GM19240 (cell line): ENCODE results near the gene DFFA.
"Not testable (repeated sequence)": the region's sequence is repeated elsewhere in the genome, so short reads cannot be mapped to it uniquely, and the experiment has no call there.

Experiments used
- DNase-seq: peaks from one replicate; pipeline ENCODE4 v3.0.0; 2011; ENCODE audit warnings: low spot score; ENCODE audit not compliant: insufficient read length

DFFA gene

DNA sequence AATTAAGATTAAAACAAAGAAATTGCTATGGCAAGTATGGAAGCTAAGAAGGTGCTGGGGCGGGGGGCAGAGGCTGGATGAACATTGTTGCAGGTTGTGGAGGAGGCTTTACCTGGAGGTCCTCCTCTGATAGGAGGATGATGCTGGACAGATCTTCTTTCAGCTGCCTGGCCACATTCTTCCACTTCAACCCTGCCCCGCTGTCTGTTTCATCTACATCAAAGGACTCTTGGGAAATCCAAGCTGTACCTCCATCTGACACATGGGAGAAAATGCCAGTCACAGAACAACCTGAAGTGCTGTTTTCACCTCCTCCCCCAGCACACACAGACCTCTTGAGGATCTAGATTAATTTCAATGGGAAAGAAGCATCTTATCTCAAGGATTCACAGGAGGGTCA is 5.3 kb downstream of the DFFA start:
- DNase-seq: no peak

DNA sequence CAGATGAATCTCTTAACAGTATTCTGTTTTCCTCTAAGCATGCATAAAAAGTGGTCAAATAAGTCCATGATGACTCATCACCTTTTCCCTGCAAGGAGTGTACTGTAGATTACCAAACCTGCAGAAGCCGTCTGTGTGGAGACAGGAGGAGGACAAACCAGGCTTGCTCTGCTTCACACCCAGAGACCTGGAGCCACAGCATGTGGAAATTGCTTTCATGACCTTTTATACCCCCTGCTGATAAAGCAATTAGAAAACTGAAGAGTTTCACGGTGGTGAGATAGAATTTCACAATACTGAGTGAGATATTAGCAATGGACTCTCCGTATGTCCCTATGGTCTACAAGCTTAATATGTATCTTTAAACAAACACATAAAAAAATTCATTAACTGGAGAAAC is 13.1 kb downstream of the DFFA start:
- no peak for DNase-seq

DNA sequence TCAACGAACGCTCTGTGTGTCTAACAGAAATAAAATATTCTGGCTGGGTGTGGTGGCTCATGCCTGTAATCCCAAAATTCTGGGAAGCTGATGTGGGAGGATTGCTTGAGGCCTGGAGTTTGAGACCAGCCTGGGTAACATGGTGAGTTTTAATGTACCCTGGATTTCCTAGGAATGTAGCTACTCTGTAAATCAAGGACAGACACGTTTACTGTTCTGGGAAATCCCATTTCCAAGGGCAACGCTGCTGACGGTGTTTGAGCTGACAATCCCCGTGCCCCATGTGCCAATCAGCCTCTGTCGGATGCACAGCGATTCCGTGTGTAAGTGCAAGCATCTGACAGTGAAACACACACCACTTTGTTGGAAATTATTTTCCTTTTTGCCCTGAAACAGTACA is 14.5 kb downstream of the DFFA start:
- no peak for DNase-seq

DNA sequence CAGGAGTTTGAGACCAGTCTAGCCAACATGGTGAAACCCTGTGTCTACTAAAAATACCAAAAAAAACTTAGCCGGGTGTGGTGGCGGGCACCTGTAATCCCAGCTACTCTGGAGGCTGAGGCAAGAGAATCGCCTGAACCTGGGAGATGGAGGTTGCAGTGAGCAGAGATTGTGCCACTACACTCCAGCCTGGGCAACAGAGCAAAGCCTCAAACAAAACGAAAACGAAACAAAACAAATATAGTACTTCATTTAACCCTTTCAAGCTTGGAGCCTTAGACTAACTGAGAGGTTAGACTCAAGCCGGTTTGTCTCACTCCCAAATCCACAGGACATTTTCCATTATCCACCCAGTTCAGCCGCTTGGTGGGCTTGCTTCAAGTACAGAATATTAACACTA is 14.9 kb downstream of the DFFA start:
- not testable (repeated sequence) for DNase-seq

DNA sequence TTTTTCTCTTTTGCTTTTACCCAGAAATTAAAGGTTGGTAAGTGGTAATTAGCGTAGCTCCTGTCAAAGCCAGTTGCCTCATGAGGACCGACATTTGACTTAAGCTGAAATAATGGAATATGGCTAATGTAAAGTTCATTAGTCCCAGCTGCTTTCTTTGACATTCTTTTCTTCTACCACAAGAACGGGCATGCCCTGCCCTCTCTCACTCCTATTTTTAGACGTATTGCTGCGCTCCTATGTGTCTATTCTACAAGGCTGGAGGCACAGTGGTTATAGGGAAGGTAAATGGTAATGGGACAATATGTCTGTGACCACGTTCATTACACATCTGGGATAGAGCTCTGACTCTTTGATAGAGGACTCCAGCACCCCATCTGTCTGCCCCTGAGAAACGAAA is 15.7 kb downstream of the DFFA start:
- no peak for DNase-seq

DNA sequence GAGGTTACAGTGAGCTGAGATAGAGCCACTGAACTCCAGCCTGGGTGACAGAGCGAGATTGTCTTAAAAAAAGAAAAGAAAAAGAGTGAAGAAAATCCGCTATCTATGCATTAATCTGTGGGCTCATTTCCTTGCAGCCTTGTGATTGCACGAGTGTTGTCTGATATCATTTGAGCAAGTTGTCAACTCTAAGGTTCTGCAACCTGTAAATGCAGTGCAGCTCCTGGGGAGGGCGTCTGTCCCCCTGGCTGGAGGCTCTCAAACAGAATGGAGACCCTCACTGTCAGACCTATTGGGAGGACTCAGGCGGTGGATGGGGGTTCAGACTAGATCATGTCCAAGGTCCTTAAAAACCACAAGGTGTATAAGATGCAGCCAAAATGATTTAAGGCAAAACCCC is 16.3 kb downstream of the DFFA start:
- no peak for DNase-seq

DNA sequence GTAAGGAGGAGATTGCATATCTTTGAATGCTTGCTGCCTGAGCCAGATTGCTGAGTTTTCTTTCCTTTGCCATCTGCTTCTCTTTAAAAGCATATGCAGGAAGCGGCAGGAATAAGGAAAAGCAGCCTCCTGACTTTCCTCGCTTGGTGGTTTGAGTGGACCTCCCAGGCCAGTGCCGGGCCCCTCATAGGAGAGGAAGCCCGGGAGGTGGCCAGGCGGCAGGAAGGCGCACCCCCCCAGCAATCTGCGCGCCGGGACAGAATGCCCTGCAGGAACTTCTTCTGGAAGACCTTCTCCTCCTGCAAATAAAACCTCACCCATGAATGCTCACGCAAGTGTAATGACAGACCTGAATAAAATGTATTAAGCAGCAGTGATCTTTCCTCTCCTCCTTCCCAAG is 21.0 kb downstream of the DFFA start:
- no peak for DNase-seq

DNA sequence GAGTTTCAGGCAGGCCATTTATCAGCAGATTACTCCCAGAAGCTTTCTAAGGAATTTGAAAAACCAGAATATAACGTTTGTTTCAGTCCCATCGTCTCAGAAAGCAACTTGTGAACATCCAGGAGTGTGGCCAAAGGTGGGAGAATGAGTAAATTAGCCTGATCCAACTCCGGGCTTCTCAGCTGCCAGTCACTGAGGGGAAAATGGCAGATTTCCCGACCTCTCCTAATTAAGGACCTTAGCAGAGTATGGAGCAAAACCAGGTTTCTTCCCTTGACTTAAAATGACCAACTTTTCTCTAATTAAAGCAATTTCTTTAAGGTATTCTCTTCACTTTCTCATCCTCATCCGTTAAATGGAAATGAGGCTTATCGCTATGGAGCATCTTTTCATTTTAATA is 21.5 kb downstream of the DFFA start:
- DNase-seq: no peak

DNA sequence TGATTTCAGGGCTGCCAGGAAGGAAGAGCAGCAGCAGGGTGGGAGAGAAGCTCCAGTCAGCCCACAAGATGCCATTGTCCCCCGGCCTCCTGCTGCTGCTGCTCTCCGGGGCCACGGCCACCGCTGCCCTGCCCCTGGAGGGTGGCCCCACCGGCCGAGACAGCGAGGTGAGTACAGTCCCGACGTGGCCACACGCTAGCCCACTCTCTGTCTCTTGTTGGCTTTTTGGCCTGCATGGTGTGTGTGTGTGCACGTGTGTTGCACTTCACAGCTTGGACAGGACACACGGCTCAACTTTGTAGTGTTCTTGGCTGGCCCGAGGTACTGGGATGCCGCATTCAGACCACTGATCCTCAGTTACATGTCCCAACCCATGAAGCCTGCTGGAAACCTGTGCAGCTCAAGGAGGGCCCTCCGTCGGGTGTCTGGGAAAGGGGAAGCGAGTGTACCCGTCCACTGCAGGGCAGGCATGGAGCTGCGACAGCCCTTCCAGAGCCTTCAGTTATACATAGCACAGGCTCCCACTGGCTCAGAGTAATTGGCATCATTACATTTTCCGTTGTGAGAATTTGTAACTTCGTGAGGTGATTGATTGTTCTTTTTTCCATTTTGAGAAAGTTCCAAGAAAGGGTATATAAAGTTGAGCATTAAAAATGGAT is 22.0 kb downstream of the DFFA start:
- DNase-seq: no peak

DNA sequence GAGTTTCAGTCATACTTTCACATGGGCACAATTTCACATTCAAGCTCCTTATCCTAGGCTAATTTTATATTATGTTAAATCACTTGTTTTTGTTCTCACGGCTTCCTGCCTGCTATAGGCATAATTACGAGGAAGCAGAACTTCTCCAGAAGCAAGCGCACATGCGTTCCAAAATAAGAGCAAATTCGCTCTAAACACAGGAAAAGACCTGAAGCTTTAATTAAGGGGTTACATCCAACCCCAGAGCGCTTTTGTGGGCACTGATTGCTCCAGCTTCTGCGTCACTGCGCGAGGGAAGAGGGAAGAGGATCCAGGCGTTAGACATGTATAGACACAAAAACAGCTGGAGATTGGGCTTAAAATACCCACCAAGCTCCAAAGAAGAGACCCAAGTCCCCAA is 22.6 kb downstream of the DFFA start, which contains the start of gene CORT:
TSS of gene CORT (plus strand) at position 281 of the 400 bp plus-strand sequence. CDS start 193 bp downstream, outside the sequence.
- DNase-seq: no peak

DNA sequence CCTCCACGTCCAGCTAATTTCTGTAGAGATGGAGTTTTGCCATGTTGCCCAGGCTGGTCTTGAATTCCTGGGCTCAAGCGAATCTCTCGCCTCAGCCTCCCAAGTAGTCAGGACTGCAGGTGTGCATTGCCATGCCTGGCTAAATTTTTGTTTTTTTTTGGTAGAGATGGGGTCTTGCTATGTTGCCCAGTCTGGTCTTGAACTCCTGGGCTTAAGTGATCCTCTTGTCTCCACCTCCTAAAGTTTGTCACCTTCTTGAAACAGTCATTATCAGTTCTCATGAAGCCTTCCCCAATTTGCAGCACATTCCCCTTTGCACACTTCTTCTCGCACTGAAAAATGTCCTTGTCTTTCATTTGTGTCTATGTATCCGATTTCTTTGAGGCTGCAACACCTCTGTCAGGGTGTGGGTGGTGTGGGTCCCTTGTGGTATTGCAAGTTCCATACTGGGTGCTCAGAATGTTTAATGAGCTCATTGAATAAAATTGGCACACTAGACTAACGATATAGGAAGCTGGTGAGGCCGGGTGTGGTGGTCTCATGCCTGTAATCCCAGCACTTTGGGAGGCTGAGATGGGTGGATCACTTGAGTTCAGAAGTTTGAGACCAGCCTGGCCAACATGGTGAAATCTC is 25.4 kb downstream of the DFFA start:
- DNase-seq: no peak

DNA sequence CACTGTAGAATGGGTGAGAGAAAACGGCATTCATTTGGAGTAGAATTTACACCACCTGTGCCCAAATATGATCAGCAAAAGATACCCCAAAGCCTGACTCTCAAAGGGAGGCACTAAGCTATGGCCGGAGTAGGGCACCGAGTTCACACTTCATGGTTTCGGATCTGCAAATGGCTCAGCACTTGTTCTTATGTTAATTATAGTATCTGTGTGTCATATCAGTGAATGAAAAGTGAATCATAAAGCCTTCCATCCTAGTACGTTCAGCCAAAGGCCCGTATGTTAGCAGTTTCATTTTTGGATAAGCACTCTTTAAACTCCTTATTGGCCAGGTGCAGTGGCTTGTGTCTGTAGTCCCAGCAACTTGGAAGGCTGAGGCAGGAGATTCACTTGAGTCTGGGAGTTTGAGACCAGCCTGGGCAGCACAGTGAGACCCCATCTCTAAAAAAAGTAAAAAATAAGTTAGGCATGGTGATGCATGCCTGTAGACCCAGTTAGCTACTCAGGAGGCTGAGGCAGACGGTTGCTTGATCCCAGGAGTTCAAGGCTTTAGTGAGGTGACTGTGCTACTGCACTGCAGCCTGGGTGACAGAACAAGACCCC is 27.4 kb downstream of the DFFA start:
- no peak for DNase-seq

DNA sequence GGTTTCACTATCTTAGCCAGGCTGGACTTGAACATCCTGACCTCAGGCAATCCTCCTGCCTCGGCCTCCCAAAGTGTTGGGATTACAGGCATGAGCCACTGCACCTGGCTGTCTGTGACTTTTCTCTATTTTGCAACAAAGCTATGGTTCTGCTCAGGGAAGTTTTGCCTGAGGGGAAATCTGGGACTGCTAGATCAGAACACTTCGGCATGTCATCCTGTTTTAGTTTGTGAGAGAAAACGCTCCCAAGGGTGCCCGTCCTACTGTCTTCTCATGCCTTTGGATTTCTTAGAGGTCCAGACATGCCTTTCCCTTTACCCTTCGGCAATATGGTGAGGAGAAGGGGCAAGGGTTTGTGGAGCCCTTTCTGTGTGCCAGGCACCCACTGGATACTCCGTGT is 28.1 kb downstream of the DFFA start:
- DNase-seq: no peak

DNA sequence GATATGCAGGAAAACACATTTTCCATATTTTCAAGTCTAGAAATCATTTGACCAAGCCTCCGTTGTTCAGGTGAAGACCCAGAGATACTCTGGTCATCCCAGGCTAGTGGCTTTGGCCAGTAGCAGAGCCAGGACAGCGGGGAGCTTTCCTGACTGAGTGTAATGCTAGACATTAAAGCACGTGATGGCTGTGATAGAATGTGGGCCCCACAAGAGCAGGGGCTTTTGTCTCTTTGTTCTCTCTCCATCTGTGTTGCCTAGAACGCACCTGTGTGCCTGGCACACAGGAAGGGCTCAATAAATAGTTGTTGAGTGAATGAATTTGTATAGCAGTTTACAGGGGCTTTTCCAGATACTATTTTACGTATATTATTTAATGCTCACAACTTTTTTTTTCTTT is 31.5 kb downstream of the DFFA start:
- no peak for DNase-seq

DNA sequence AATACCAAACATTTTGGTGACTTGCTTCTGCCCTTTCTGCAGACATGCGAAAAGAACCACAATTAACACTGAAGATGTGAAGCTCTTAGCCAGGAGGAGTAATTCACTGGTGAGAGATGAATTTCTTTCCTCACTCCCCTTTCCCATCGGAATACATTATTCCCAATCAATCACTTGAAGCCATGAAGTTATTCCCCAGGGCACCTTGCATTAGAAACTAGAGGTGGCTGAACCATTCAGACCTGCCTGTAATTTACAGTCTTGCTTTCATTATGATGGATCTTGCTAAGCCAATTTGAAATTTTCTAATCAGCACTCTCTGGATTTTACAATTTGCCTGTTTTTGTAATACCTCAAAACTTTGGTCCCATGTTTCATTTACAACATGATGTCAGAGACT is 32.0 kb downstream of the DFFA start:
- DNase-seq: no peak

DNA sequence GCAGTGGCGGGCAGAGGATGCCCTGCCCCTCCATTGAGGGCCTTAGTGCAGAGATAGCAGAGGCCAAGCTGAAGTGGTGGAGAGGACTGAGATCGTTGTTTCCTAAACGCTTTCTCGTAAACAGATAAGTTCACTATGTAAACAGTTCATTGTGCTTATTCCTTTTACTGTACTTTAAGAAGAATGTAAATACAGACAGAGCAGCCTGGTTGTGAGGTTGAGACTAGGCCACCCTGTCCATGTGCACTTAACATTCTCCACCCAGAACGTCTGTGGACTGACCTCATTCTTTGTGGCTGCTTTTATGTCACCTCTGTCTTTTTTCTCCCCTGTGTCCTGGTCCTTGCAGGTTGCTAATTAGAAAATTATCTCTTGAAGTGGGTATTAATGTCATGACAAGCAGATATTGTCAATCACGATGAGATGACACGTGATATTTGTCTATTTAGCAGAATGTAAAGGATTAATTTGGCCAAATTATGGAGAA is 33.6 kb downstream of the DFFA start:
- DNase-seq: no peak

DNA sequence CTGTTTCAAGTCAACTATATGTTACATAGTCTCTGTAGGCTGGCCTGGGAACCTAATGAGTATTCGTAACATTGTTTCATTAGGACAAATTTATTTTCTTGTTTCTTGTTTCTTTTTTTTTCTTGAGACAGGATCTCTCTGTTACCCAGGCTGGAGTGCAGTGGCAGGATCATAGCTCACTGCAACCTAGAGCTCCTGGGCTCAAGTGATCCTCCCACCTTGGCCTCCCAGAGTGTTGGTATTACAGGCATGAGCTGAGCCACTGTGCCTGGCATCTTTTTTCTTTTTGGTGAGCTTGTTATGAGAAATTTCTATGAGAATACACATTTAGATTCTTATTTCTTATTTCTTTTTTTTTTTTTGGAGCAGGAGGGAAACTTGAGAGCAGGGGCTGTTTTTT is 35.3 kb downstream of the DFFA start:
- no peak for DNase-seq

DNA sequence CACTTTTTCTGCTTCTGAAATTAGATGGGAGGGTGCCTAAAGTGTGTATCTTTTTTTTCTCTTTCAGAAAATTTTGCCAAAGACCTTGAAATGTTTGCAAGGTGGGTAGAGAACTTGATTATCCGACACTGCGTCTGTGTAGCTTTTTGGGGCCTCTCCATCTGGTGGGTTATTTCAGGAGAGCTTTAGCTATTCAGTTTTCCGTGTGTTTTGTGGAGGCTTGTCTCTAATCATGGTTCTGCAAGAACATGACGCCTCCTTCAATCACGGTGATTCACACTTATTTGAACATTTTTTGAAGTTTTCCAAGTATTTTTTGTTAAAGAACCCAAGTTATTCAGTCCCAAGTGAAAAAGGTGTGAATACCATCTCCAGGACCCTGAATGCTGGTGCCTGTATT is 37.7 kb downstream of the DFFA start:
- DNase-seq: no peak

DNA sequence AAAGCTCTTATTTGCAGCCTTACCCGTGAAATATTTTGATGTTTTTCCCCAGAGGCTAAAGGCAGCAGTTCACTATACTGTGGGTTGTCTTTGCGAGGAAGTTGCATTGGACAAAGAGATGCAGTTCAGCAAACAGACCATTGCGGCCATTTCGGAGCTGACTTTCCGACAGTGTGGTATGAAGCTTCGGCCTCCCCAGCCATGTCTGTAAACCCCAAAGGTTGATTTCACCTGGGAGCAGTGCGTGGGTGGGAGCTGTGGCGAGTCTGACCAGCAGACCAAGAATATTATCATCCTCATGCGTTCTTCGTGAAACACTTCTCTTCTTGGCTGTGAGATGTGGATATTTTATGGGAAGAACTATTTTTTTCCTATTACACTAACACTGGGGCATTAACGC is 38.5 kb downstream of the DFFA start:
- no peak for DNase-seq

DNA sequence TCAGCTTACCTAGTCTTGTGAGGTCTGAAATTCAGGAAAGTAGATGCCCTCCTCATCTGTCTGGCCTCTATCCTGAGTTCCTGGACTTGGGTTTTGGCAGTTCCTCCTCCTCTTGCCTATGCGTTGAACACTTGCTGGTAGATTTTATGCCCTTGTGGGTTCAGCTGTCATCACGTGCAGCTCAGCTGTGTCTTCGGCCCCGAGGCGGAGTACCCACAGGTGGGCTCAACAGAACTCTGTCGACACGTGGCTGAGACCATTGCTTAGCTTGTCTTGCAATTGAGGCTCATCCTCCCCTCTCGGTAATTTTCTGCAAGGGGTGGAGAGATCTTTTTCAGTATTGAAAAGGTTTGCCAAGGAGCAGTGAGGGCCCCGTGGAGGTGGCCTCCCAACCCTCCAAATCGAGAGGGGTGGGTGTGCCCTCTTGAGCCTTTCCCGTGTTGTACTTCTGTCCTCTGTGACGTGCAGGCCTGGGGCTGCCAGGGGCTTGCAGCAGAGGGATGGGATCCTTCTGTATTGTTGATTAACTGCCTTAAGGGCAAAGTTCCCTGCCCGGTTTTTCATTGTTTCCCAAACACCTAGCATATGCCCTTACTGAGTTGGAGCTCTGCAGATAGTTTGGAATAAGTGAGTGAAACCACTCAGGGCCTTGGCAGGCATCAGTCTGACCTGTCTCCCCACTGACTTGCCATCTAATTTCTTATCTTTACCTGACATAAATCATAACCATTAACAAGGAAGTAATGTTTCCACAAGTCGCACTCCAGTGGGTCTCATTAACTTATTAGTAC is 39.2 kb downstream of the DFFA start:
- DNase-seq: no peak

DNA sequence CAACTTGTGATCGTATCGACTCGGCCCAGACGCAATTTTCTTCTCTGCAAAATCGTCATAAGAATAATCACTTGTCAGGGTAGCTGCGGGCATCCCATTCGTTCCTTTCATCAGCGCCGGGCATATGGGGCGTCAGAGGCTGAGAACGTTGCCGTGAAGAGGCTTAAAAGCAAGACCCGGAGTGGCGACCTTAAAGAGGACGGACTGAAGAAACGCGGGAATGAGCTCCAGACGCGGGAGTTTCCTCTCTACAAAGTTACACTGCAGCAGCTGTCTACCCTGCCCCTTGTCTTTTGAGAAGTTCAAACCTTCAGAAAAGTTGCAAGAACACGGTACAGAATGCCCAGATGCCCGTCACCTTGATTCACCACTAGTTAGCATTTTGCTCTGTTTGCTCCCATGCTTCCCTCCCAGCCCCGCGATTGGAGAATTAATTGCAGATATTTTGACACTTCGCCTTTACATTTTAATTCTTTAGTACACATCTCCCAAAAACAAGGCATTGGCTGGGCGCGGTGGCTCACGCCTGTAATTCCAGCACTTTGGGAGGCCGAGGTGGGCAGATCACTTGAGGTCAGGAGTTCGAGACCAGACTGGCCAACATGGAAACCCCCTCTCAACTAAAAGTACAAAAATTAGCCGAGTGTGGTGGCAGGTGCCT is 41.1 kb downstream of the DFFA start:
- no peak for DNase-seq
